ENCODE results near the gene SIK3. TPM values are rescaled to one million over a fixed set of nuclear protein-coding genes. Genes with fewer than 3 reads are reported as not detected.

The SIK3 gene
- total and polyA plus RNA-seq, 2 donors (not counting 3 experiments of a cell fraction or from before 2014, with no cell fraction given), result 10.3 to 21.3 TPM

DNA sequence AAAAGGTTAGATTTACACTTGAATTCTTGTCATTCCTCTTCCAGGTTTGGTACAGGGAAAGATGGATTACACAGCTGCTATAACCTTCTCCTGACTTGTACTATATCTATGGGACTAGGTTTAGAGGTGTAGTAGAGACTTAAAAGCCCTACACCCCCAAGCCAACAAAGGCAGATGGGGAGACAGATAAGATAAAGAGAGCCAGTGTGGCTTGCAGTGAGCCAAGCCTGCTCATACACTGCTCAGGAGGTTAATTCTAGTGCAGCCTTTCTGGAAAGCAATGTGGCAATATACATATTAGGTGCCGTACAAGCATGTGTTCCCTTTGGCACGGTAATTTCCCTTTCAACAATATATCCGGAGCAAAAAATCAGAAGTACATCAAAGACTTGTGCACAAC, 10.8 kb downstream of the SIK3 start:
- Histone ChIP-seq H3K27me3 (ENCODE audit: control insufficient read depth in 2 of 2, insufficient read depth in 2 of 2, low read length in 2 of 2) (no peaks in the 10 kb centered on the region), H3K9me1 (replicated peaks; ENCODE audit: control insufficient read depth, extremely low read depth, insufficient read depth, low read length) (no peaks in the 10 kb centered on the region), H3K79me2 (ENCODE audit: control insufficient read depth, insufficient read depth, low read length) (peaks cover 10% of the 10 kb centered on the region), H3K9me3 (replicated peaks; ENCODE audit: control insufficient read depth, insufficient read depth, low read length) (no peaks in the 10 kb centered on the region), H4K20me1 (replicated peaks; ENCODE audit: control insufficient read depth, extremely low read depth, insufficient read depth, low read length) (peaks cover 11% of the 10 kb centered on the region), H3K27ac (ENCODE audit: insufficient read depth, low read depth, low read length) (no peak overlapping the region), H3K4me1 (ENCODE audit: control insufficient read depth, extremely low read depth, insufficient read depth, low read length) (no peaks in the 10 kb centered on the region), H3K9ac (replicated peaks; ENCODE audit: extremely low read depth, insufficient read depth, low read length) (no peak overlapping the region), H2AFZ (ENCODE audit: low read depth, low read length) (no peak overlapping the region), H3K36me3 (ENCODE audit: control insufficient read depth in 2 of 2, extremely low read depth in 1 of 2, insufficient read depth in 2 of 2, low read length in 2 of 2) (no peaks in the 10 kb centered on the region), H3K4me3 (replicated peaks in 1 of 3; ENCODE audit: insufficient read depth in 1 of 3, low read depth in 1 of 3, low read length in 3 of 3) (no peak overlapping the region), H3K4me2 (ENCODE audit: insufficient read depth, low read length) (no peak overlapping the region)
- no TSS peak for BruUV-seq (replicated peaks)
- FAIRE-seq (no peak), DNase-seq (ENCODE audit: low read depth, low spot score) (no peak)
- no peak for TF ChIP-seq JUN (IDR thresholded peaks at IDR 0.05; ENCODE audit: borderline replicate concordance, insufficient read depth, insufficient read length, low read depth)
- TF ChIP-seq POLR2AphosphoS5 (IDR thresholded peaks at IDR 0.05; ENCODE audit: insufficient read depth, low read depth, low read length), result no peak
- no peak for TF ChIP-seq GATA2 (IDR thresholded peaks at IDR 0.05; ENCODE audit: insufficient read depth, insufficient read length, low read depth, low read length)
- TF ChIP-seq MYC (IDR thresholded peaks at IDR 0.05; ENCODE audit: low read depth, low read length), result no peak
- TF ChIP-seq, protein P1, sequence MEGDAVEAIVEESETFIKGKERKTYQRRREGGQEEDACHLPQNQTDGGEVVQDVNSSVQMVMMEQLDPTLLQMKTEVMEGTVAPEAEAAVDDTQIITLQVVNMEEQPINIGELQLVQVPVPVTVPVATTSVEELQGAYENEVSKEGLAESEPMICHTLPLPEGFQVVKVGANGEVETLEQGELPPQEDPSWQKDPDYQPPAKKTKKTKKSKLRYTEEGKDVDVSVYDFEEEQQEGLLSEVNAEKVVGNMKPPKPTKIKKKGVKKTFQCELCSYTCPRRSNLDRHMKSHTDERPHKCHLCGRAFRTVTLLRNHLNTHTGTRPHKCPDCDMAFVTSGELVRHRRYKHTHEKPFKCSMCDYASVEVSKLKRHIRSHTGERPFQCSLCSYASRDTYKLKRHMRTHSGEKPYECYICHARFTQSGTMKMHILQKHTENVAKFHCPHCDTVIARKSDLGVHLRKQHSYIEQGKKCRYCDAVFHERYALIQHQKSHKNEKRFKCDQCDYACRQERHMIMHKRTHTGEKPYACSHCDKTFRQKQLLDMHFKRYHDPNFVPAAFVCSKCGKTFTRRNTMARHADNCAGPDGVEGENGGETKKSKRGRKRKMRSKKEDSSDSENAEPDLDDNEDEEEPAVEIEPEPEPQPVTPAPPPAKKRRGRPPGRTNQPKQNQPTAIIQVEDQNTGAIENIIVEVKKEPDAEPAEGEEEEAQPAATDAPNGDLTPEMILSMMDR (IDR thresholded peaks at IDR 0.05; ENCODE audit: extremely low read depth in 1 of 2, insufficient read depth in 1 of 2, low read depth in 1 of 2, low read length in 2 of 2), result no peak
- no peak for TF ChIP-seq POLR2A (IDR thresholded peaks at IDR 0.05; ENCODE audit: low read depth, low read length)
- dilution Hi-C loops (cut with MboI; ENCODE audit: extremely low pct_ligation_motif_present, low sequenced_read_pairs), result no loop called here
- ChIA-PET POLR2A (no interaction called here), CTCF (no interaction called here)
- intact Hi-C loops (cut with micrococcal nuclease), result no loop called here

DNA sequence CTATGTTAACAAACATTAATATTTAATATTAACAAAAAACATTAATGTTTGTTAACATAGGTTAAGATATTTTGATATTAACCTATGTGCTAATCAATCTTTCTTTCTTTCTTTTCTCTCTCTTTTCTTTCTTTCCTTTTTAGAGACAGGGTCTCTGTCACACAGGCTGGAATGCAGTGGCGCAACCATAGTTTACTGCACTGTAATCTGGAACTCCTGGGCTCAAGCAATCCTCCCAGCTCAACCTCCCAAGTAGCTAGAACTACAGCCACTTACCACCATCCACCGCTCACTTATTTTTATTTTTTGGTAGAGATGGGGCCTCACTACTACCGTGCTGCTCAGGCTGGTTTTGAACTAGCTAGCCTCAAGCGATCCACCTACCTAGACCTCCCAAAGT, 13.2 kb downstream of the SIK3 start:
- dilution Hi-C loops (cut with MboI; ENCODE audit: extremely low pct_ligation_motif_present, low sequenced_read_pairs) (no loop called here), intact Hi-C loops (cut with micrococcal nuclease) (no loop called here)
- no peak for DNase-seq (ENCODE audit: low read depth, low spot score)
- Histone ChIP-seq H3K4me3 (replicated peaks in 1 of 3; ENCODE audit: insufficient read depth in 1 of 3, low read depth in 1 of 3, low read length in 3 of 3) (no peak overlapping the region), H3K4me1 (ENCODE audit: control insufficient read depth, extremely low read depth, insufficient read depth, low read length) (no peaks in the 10 kb centered on the region), H3K79me2 (ENCODE audit: control insufficient read depth, insufficient read depth, low read length) (peaks cover 9% of the 10 kb centered on the region), H2AFZ (ENCODE audit: low read depth, low read length) (no peak overlapping the region), H3K27me3 (ENCODE audit: control insufficient read depth in 2 of 2, insufficient read depth in 2 of 2, low read length in 2 of 2) (no peaks in the 10 kb centered on the region), H3K36me3 (ENCODE audit: control insufficient read depth in 2 of 2, extremely low read depth in 1 of 2, insufficient read depth in 2 of 2, low read length in 2 of 2) (no peaks in the 10 kb centered on the region), H3K27ac (ENCODE audit: insufficient read depth, low read depth, low read length) (no peak overlapping the region), H3K9me1 (replicated peaks; ENCODE audit: control insufficient read depth, extremely low read depth, insufficient read depth, low read length) (no peaks in the 10 kb centered on the region), H4K20me1 (replicated peaks; ENCODE audit: control insufficient read depth, extremely low read depth, insufficient read depth, low read length) (peaks cover 13% of the 10 kb centered on the region), H3K9ac (replicated peaks; ENCODE audit: extremely low read depth, insufficient read depth, low read length) (no peak overlapping the region), H3K9me3 (replicated peaks; ENCODE audit: control insufficient read depth, insufficient read depth, low read length) (no peaks in the 10 kb centered on the region), H3K4me2 (ENCODE audit: insufficient read depth, low read length) (no peak overlapping the region)
- no peak for FAIRE-seq
- BruUV-seq (replicated peaks), result no TSS peak
- POLR2A ChIA-PET, result no interaction called here
- CTCF ChIA-PET, result no interaction called here
- TF ChIP-seq JUN (IDR thresholded peaks at IDR 0.05; ENCODE audit: borderline replicate concordance, insufficient read depth, insufficient read length, low read depth) (no peak), POLR2A (IDR thresholded peaks at IDR 0.05; ENCODE audit: low read depth, low read length) (no peak), EZH2 (IDR thresholded peaks at IDR 0.05; ENCODE audit: borderline replicate concordance, low read depth, low read length, severe bottlenecking) (no peak)
- TF ChIP-seq, protein P2, sequence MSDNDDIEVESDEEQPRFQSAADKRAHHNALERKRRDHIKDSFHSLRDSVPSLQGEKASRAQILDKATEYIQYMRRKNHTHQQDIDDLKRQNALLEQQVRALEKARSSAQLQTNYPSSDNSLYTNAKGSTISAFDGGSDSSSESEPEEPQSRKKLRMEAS (IDR thresholded peaks at IDR 0.05; ENCODE audit: insufficient read depth, insufficient read length), result no peak

All from endothelial cell of umbilical vein (primary cell).